HG02623 (cell line): Measurements from ENCODE around the gene TRAPPC5.
A peak's percentile ranks its signal among the peaks of the same experiment; 100 is the strongest.

ENCODE experiments used
- ATAC-seq: cut with Tn5 transposase; IDR thresholded peaks from one replicate; pipeline ENCODE4 v1.9.1; 2021; ENCODE audit warnings: moderate library complexity; ENCODE audit not compliant: unreplicated experiment

Gene TRAPPC5

DNA sequence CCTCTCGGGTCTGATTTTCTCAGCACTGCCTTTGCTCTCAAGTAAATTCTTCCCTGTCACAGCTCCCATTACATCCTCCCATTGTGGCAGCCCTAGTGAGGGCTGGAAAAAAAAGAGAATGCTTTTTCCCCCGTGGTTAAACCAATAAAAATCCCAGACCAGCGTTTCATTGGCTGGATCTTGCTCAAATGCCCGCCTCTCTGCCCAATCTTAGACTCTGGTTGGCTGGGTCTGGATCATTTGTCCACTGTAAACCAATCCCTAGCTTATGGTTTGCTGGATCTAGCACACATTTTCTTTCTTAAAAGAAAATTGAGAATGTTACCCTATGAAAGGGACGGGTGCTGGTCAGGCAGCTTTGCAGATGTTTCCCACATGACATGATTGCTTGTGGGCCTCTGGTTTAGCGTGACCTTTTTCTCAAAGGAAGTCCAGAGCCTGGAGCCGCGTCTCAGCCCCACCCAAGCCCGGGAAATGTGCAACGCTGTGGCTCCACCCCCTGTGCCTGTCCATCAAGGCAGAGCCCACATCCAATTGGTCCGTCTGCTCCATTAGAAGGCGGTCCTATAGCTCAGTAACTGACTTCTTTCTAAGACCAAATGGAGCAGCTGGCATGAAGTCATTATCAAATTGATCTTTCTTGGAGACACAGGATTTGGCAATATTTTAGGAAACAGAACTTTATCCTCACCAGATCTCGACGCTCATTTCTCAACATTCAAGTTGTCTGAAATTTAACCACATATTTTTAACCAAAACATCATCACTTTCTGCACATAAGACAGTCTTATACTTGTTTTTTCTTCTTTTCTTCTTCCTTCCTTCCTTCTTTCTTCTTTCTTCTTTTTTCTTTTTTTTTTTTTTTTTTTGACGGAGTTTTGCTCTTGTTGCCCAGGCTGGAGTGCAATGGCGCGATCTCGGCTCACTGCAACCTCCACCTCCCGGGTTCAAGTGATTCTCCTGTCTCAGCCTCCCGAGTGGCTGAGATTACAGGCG is 6.3 kb upstream of the TRAPPC5 start:
- no peak for ATAC-seq

DNA sequence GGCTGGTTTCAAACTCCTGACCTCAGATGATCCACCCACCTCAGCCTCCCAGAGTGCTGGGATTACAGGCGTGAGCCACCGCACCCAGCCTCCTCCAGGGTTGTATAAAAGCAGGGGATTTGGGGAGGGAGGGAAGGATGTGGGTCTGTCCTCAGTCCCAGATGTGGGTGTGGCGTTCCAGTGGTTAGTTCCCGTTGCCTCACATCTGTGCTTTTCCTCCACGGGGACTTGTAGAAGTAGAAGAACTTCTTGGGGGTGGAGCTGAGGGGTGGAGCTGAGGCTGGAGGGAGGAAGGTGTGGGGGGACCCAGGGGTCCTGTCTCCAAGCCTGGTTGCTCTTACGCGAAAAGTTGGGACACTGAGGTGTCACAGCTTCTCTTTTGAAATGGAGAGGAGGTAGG is 4.3 kb upstream of the TRAPPC5 start:
- ATAC-seq, result no peak

DNA sequence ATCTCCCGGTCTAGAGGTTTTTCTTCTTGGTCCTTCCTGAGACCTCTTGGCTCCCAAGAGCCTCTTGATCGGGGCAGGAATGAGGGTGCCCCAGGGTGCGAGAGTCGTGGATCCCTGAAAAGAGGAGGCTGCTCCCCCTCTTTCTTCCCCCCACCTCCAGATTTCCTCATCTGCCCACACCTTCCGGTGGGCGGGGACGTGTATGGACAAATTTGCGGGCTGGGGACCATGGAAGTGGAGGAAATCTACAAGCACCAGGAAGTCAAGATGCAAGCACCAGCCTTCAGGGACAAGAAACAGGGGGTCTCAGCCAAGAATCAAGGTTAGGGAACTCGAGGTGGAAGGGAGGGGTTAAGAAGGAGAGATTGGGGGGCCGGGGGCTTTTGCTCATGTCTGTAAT is 3.8 kb upstream of the TRAPPC5 start, which contains the start of gene MCEMP1:
Gene MCEMP1 (plus strand): TSS at position 237 of the 400 bp plus-strand sequence. CDS start 31 bp downstream, at position 268.
- ATAC-seq, result no peak

DNA sequence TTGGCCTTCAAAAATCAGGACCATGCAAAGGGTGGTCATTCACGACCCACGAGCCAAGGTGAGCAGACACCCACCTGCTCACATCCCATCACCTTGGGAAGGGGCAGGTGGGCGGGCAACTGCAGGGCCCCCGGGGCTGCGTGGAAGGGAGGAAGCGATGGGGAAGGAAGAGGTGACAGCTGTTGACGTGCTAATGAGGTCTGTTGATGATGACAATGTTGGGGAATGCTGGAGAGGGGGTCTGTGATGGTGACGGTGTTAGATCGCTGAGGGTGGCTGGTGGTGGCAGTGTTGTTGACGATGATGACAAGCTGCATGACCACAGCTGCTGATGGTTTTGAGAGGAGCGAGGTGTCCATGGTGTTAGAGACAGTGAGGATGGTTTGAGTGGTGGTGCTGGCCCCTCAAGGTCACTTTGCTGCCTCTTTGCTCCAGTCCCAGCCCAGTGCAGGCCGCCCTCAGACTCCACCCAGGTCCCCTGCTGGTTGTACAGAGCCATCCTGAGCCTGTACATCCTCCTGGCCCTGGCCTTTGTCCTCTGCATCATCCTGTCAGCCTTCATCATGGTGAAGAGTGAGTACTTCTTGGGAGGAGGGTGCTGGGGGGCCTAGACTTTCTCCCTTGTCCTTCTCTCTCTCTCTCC is 2.8 kb upstream of the TRAPPC5 start:
- no peak for ATAC-seq

DNA sequence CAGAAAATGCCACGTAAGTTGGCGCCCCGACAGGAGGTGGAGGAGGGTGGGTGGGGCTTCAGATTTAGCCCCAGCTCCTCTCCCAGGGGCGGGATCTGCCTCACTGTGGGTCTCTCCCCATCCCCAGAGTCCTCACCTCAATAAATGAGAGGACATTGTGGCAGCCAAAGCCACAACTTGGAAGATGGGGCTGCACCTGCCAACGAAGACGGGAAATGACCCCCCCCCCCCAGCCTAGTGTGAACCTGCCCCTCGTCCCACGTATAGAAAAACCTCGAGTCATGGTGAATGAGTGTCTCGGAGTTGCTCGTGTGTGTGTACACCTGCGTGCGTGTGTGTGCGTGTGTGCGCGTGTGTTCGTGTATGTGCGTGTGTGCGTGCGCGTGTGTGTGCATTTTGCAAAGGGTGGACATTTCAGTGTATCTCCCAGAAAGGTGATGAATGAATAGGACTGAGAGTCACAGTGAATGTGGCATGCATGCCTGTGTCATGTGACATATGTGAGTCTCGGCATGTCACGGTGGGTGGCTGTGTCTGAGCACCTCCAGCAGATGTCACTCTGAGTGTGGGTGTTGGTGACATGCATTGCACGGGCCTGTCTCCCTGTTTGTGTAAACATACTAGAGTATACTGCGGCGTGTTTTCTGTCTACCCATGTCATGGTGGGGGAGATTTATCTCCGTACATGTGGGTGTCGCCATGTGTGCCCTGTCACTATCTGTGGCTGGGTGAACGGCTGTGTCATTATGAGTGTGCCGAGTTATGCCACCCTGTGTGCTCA is 1.5 kb upstream of the TRAPPC5 start:
- ATAC-seq, result no peak

DNA sequence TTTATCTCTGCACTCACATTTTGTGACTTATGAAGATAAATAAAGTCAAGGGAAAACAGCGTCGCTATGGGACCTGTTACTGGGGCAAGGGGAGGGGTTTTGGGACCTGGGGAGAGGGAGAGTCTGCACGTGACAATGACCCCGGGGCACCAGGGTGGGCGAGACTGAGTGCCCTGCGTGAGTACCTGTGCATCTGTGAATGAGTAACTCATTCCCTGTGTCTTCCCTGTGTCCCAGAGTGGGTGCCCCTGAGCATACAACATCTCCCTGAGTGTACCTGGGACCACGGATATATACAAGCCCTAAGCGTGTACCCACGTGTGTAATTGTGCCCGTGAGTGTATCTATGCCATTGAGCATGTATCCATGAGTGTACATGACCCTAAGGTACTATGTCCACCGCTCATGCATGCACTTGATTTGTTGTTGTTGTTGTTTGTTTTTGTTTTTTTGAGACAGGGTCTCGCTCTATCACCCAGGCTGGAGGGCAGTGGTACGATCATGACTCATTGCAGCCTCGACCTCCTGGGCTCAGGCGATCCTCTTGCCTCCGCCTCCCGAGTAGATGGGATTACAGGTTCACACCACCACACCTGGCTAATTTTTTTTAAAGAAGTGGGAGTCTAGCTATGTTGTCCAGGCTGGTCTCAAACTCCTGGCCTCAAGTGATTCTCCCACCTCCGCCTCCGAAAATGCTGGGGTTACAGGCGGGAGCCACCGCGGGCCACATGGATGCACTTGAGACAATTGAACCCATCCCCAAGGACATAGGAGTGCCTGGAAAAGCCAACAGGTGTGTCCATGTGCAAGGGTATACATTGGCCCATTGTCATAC is 645 bp upstream of the TRAPPC5 start:
- ATAC-seq, result no peak

DNA sequence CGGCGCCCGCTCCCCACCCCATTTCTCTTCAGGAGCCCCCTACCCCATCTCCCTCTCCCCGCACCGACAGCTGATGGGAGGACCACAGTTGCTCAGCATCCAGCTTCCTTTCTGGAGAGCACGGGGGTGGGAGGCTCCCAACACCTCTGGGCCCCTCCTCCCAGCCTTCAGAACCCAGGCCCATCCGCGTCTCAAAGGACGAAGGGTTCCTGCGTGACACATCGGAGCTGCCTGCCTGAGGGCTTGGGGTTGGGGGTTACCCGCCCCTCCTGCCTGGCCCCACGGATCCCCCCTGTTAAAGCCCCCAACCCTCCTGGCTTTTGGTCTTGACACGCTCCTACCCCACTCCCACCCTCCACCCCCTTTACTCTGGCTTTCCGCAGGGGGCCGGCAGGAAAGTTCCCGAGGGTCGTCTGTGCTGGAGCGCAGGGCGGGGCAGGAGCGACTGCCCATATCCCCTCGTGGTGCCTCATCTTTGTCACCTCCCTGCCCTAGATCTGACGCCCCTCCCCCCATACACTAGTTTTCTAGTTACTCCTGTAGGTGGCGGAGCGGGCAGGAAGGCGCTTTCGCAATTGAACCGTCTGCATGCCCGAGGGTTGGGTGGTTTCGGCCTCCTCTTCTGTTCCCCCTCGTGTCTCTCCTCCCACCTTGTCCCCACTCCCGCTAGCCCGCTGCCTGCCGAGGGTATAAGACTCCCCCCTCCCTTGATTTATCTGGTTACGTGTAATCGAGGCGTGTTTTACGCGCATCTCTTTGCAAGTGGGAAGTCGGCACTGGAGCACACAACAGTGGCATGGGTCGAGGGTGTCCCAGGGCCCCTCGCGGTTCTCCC is 924 bp downstream of the TRAPPC5 start:
- ATAC-seq, result peak; percentile 8

DNA sequence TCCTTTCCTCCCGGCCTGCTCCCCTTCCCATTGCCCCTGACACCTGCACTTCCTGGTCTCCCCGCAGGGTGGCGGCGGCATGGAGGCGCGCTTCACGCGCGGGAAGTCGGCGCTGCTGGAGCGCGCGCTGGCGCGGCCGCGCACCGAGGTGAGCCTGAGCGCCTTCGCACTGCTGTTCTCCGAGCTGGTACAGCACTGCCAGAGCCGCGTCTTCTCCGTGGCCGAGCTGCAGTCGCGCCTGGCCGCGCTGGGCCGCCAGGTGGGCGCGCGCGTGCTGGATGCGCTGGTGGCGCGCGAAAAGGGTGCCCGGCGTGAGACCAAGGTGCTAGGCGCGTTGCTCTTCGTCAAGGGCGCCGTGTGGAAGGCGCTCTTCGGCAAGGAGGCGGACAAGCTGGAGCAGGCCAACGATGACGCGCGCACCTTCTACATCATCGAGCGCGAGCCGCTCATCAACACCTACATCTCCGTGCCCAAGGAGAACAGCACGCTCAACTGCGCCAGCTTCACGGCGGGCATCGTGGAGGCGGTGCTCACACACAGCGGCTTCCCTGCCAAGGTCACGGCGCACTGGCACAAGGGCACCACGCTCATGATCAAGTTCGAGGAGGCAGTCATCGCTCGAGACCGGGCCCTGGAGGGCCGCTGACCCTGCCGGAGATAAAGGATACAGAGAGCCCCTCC is 1.7 kb downstream of the TRAPPC5 start:
- ATAC-seq, result no peak

DNA sequence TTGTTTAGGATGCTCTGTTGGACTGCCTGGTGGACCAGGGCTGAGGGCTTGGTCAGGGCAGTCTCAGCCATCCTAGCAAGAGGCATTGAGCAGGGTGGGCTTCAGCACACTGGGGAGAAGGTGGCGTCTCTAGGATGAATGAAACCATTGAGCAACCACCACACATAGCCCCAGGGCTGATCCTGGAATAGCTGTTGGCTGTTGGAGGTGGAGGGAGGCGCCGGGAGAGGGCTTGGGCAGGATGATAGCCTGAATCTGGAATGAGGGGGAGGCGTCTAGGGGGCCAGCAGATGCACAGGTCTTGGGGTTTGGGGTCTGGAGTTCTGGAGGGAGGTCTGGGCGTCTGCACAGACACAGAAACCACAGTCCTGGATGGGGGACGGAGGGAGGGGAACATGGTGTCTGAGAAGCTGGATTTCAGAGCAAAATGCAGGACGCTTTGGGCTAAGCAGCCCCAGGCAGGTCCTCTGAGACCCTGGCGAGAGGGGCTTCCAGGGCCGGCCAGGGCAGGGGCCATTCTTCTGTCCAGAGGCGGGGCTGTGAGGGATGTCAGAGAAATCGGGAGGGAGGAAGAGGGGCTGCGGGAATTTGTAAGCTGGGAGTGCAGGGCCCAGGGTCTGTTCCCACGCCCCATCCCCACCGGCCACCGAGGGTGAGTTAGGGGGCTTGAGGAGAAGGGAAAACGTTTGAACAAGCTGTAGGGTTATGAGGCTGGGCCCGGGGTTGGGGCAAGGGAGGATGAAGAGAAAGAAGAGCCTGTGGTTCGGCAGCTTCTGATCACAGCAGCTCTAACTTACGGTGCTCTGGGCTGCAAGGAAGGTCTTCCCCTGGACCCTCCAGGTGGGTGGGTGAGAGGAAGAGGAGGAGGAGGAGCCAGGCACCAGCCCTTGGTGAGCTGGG is 5.2 kb downstream of the TRAPPC5 start:
- no peak for ATAC-seq

DNA sequence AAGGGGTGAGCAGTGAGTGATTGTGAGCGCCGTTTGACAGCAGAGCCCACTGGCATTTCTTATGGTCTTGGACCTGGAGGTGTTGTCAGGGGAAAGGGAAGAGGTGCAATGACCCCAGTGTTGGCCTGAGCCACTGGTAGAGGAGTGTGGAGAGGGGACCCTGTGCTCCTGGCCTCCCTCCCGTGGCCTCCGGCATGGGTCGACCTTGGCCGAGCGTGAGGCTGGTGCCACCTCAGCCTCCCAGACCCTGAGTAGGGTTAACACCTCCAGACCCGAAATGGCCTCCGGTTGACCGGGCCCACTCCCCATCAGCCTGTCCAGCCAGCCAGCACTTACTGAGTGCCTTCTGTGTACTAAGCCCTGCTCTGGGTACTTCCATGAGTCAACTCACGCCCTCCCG is 6.5 kb downstream of the TRAPPC5 start:
- ATAC-seq, result no peak

DNA sequence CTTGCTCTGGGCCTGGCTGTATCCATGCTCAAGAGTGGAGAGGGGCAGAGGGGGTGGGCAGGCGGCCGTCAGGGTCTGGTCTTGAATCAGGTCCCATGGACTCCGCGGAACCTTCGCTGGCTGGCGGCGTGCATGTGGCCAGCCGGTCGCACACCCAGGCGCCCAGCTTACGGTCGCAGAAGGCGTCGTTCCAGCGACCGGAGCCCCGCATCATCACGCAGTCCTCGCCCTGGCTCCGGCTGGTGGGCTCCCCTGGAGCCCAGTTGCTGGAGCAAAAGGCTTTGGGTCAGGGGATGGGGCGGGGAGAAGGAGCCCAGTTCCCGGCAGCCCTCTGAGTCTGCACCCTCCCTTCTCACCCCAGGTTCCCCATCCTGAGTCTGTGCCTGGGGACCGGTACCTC is 8.5 kb downstream of the TRAPPC5 start:
- no peak for ATAC-seq

DNA sequence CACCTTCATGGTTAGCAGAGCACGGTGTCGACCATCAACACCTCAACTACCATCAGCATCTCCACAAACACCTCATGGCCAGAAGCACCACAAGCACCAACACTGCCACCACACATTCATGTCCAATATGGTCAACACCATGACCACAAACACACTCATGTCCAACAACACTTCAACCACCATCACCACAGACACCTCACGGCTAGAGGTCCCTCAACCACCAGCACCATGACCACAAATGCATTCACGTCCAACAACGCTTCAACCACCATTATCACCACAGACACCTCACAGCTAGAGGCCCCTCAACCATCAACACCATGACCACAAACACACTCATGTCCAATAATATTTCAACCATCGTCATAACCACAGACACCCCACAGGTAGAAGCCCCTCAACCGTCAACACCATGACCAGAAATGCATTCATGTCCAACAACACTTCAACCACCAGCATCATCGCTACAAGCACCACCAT is 10.2 kb downstream of the TRAPPC5 start:
- no peak for ATAC-seq

DNA sequence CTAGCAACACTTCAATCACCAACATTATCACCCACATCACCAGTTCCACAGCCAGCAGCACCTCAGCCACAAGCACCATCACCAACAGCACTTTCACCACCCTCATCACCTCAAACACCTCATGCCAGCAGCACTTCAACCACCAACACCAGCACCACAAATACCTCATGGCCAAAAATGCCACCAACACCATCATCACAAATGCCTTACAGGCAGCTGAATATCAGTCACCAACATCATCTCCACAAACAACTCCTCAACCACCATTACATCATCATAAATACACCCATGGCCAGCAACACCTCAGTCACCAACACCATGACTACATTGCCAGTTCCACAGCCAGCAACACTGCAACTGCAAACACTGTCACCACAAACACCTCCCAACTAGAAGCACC is 10.9 kb downstream of the TRAPPC5 start:
- ATAC-seq, result no peak

DNA sequence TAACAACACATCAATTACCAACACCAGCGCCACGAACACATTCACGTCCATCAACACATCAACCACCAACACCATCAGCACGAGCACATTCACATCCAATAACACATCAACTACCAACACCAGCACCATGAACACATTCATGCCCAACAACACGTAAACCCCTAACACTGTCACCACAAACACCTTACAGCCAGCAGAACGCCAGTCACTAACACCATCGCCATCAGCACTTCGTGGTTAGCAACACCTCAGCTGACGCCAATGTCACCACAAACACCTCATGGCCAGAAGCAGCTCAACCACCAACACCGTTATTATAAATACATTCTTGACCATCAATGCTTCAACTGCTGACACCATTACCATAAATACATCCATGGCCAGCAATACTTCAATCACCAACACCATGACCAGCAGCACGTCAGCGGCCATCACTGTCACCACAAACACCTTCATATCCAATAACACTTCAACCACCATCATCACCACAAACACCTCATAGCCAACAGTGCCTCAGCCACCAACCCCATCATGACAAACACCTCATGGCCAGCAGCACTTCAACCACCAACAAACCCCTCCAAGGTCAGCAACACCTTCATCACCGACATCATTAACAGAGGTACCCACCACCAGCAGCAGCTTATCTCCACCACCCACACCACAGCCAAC is 11.9 kb downstream of the TRAPPC5 start:
- ATAC-seq, result no peak

DNA sequence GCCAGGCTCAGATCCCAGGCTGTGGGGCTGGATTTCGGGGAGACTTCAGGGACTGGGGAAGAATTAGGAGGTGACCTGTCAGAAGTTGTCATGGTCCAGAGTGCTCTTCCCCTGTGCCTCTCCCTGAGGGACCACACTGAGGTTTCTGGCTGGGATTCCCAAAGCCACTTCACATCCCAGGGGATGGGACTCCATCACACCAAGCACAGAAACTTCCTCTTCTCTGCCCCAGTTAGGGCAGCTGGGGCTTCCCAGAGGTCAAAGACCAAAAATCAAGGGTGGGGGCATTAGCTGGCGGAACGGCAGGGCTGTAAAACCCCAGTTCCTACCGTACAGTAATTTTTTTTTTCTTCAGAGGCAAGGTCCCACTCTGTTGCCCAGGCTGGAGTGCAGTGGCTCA is 13.9 kb downstream of the TRAPPC5 start:
- no peak for ATAC-seq

DNA sequence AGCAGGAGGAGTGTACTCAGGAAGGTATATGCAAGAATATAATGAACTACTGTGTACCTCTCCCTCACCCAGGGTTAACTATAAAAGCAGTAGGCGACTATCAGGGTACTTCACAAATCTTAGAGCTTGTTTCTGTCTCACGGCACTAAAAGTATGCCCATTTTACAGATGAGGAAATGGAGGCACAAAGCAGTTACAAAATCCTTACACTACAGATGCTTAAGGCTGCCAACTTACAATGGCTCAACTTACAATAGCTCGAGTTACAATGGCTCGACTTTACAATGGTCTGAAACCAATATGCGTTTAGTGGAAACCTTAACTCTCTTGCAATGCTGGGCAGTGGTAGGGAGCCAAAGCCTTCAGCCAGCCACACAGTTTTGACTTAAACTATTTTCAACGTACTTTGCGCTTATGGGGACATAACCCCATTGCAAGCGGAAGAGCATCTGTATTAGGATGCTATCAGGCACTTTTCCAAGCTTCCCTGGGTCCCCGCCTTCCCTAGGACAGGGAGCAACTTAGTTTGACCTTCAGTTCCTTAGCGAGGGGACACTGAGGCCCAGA is 17.2 kb downstream of the TRAPPC5 start:
- no peak for ATAC-seq

DNA sequence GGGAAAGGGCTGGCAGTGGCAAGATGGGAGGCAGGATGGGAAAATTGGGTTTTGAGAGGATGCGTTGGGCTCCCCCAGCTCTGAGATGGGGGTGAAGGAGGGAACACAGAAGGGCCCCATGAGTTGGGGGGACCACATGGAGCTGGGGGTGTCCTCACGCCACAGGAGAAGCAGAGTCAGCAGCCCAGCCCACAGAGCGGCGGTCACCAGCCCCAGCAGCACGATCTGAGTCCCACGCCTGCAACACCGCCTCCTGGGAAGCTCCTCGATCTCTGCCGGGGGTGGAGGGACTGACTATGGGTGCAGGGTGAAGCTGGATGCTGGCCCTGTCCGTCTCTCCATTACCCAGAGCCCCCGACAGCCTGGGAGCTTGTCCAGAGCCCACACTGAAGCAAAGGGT is 17.9 kb downstream of the TRAPPC5 start:
- no peak for ATAC-seq
